H7 (cell line): Measurements from ENCODE around the gene S100A13. TPM values are rescaled to one million over a fixed set of nuclear protein-coding genes. Genes with fewer than 3 reads are reported as not detected.
A peak's percentile ranks its signal among the peaks of the same experiment; 100 is the strongest.

Experiments used
- DNase-seq: peaks from one replicate; pipeline ENCODE4 v3.0.0; 2012
- H3K27me3 ChIP-seq: 2 replicates; pipeline ENCODE4 v1.6.0; 2011; ENCODE audit warnings: mild to moderate bottlenecking, low read length; ENCODE audit not compliant: control insufficient read depth, insufficient read depth
- H3K36me3 ChIP-seq: replicated peaks from 2 replicates; pipeline ENCODE4 v1.5.1; 2011; ENCODE audit warnings: low read length; ENCODE audit not compliant: control insufficient read depth, insufficient read depth
- H3K4me3 ChIP-seq: 2 replicates; pipeline ENCODE4 v1.5.1; 2011; ENCODE audit warnings: low read depth, mild to moderate bottlenecking, control low read depth, low read length, moderate library complexity; ENCODE audit not compliant: insufficient read depth
- total RNA-seq: library from RNA; depleted of rRNA; stranded (reverse); fragments of >200 nt; shearing (Covaris generic); gene quantifications from 2 replicates; pipeline ENCODE4 v1.2.3, GENCODE V29; 2014

S100A13 gene
- total RNA-seq, 1 experiment from 2014 or later, result 93.2 TPM

- DNase-seq, result no peak
- Histone ChIP-seq H3K36me3 (no peaks in the 10 kb centered on the region; the same call in 1 of the 2 replicates), H3K4me3 (no peak overlapping the region), H3K27me3 (no peaks in the 10 kb centered on the region)
Measured at GRCh38 chr1:153624965-153625611, 2.2 kb downstream of the S100A13 start.

GRCh38 chr1:153623101-153623500, 4.2 kb downstream of the S100A13 start:
- H3K36me3 ChIP-seq, result peaks cover 1% of the 10 kb centered on the region; the same call in 1 of the 2 replicates
- H3K27me3 ChIP-seq, result no peaks in the 10 kb centered on the region
- H3K4me3 ChIP-seq, result no peak overlapping the region
- DNase-seq, result peak; percentile 63

GRCh38 chr1:153619171-153619570, 8.1 kb downstream of the S100A13 start:
- peaks cover 1% of the 10 kb centered on the region; the same call in 1 of the 2 replicates for H3K36me3 ChIP-seq
- H3K27me3 ChIP-seq, result no peaks in the 10 kb centered on the region
- H3K4me3 ChIP-seq, result no peak overlapping the region
- DNase-seq, result no peak

DNA sequence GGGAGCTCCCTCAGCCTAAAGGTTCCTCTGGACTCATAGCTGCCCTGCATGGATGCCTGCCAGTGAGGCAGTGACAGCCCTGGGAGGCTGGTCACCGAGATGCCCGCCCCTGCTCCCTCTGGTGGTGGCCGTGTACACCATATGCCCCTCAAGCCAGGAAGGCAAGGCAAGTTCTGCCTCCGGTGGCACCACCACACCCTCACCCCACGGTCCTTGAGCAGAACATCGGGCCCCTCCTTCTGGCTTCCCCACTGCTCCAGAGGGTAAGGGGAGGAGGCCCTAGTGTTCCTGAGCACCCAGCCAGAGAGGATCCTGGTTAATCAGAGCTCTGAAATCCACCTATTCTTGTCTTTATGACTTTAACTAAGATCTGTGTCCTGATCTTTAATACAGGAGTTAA, 9.6 kb downstream of the S100A13 start:
- Histone ChIP-seq H3K36me3 (peaks cover 1% of the 10 kb centered on the region; the same call in 1 of the 2 replicates), H3K4me3 (no peak overlapping the region), H3K27me3 (no peaks in the 10 kb centered on the region)
- DNase-seq, result peak; percentile 87

GRCh38 chr1:153616917-153617311, 10.4 kb downstream of the S100A13 start:
- peak; percentile 38 for DNase-seq
- H3K36me3 ChIP-seq, result peaks cover 1% of the 10 kb centered on the region; the same call in 1 of the 2 replicates
- H3K4me3 ChIP-seq, result no peak overlapping the region
- no peaks in the 10 kb centered on the region; the same call in 1 of the 2 replicates for H3K27me3 ChIP-seq

- Histone ChIP-seq H3K36me3 (peaks cover 1% of the 10 kb centered on the region; the same call in 1 of the 2 replicates), H3K4me3 (no peak within 1 kb of the TSS), H3K27me3 (no peaks in the 10 kb centered on the region; the same call in 1 of the 2 replicates)
- DNase-seq, result peak; percentile 66
Measured at GRCh38 chr1:153616144-153616916, 11.0 kb downstream of the S100A13 start, which contains the start of gene S100A14. S100A14 (minus strand) TSS chr1:153616325; CDS start chr1:153615858, 467 bp downstream.

DNA sequence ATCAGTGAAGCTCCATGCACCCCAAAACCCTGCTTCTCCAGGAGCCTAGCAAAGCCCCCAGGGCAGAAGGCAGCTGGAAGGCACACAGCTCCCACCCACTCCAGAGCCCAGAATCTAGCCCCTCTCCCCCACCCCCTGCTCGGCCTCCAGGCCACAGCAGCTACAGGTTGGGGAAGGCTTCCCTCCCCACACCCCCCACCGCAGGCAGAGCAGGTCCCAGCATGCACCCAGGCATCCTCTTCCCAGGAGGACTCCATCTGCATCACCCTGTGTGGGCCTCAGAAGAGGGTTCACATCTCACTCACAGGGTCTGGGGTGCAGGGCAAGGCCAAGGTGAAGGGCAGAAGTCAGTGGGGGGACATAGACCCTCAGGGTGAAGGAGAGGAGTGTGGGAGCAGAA, 11.9 kb downstream of the S100A13 start:
- H3K4me3 ChIP-seq, result no peak overlapping the region
- DNase-seq, result no peak
- H3K36me3 ChIP-seq, result peaks cover 1% of the 10 kb centered on the region; the same call in 1 of the 2 replicates
- H3K27me3 ChIP-seq, result no peaks in the 10 kb centered on the region; the same call in 1 of the 2 replicates

DNA sequence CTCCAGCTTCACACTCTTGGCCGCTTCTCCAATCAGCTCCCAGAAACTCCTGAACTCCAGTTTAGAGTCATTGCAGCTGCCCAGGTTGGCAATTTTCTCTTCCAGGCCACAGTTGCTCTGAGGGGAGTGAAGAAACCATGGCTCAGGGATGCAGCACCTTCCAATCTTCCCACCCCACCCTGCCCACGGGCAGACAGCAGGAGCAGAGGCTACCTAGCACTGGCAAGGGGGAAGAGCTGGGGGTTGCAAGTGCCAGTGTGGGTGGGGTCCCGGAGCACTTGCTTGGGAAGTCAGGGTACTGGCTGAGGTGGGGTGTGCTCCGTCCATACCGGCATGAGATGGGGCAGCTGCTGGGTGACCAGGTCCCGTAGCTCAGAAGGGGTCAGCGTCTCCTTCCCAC, 12.4 kb downstream of the S100A13 start:
- no peaks in the 10 kb centered on the region; the same call in 1 of the 2 replicates for H3K27me3 ChIP-seq
- peaks cover 1% of the 10 kb centered on the region; the same call in 1 of the 2 replicates for H3K36me3 ChIP-seq
- DNase-seq, result no peak
- H3K4me3 ChIP-seq, result no peak overlapping the region

- no peak for DNase-seq
- Histone ChIP-seq H3K27me3 (no peaks in the 10 kb centered on the region; the same call in 1 of the 2 replicates), H3K4me3 (no peak overlapping the region), H3K36me3 (peaks cover 1% of the 10 kb centered on the region; the same call in 1 of the 2 replicates)
Measured at GRCh38 chr1:153614189-153614900, 13.0 kb downstream of the S100A13 start.

DNA sequence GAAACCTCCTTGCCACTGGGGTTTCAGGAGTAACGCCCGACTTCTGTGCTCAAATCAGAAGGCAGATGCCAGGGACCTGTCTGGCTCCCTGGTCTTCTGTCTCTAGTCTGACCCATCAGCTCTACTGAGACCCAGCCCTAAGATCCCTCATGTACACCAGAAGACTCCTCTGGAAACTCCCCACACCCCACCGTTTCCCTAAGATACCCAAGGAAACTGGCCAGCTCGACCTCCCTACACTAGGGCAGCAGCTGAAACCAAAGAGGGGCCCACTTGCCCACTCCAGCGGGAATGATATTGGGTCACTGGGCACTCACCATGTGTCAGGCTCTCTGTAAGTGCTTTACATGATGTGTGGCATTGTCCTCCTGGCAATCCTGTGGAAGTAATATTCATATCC, 13.9 kb downstream of the S100A13 start:
- H3K36me3 ChIP-seq, result no peaks in the 10 kb centered on the region
- H3K27me3 ChIP-seq, result no peaks in the 10 kb centered on the region; the same call in 1 of the 2 replicates
- DNase-seq, result no peak
- no peak overlapping the region; the same call in 1 of the 2 replicates for H3K4me3 ChIP-seq

- peak; percentile 90 for DNase-seq
- H3K4me3 ChIP-seq, result peak within 1 kb of the TSS; percentile 37
- H3K27me3 ChIP-seq, result no peaks in the 10 kb centered on the region; the same call in 1 of the 2 replicates
- H3K36me3 ChIP-seq, result no peaks in the 10 kb centered on the region
Measured at GRCh38 chr1:153612755-153613331, 14.5 kb downstream of the S100A13 start, which contains the start of gene S100A16. S100A16 (minus strand) TSS chr1:153613137; CDS start chr1:153608151, 4,986 bp downstream.

DNA sequence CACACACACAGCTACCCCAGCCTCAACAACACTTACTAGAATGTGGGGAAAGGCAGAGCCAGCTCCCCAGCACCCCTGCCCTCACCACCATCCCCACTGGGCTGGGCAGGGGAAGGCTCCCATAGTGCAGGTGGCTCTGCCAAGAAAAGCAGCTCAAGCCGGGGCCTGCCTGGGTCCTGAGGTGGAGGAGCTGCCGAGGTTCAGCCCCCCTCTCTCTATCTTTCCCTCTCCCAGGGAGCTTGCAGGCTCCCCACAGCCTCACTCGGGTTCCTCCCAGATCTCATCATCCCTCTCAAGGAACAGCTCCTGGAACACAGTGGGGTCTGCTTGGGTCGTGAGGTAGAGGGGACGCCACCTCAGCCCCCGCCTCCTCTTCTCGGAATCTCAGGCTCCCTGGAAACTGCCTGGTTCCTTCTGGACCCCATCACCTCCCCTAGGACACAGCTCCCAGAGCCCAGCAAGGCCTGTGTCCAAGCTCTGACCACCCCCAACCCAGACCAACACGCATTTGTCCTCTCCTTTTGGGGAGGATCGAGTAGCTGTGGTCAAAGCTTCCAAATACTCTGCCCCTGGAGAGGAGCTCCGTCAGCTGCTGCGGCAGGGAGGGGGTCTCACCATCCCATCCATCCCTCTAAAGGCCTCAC, 15.1 kb downstream of the S100A13 start:
- Histone ChIP-seq H3K27me3 (no peaks in the 10 kb centered on the region; the same call in 1 of the 2 replicates), H3K36me3 (no peaks in the 10 kb centered on the region), H3K4me3 (peak overlapping the region; percentile 37)
- peak; percentile 65 for DNase-seq

- H3K4me3 ChIP-seq, result peak overlapping the region; percentile 37; the same call in 1 of the 2 replicates
- H3K36me3 ChIP-seq, result no peaks in the 10 kb centered on the region
- H3K27me3 ChIP-seq, result no peaks in the 10 kb centered on the region; the same call in 1 of the 2 replicates
- DNase-seq, result no peak
Measured at GRCh38 chr1:153611356-153611755, 15.9 kb downstream of the S100A13 start.
